WI38 (cell line): ENCODE results near the gene PROKR2.

Source experiments
- H3K4me3 ChIP-seq: 2 replicates; pipeline ENCODE4 v1.5.1; 2011; ENCODE audit warnings: low read depth, mild to moderate bottlenecking, control low read depth, low read length
- CTCF ChIP-seq: IDR thresholded peaks from 2 replicates; pipeline ENCODE4 v1.5.1; 2012; ENCODE audit warnings: low read depth, mild to moderate bottlenecking, control low read depth, low read length

PROKR2 gene

DNA sequence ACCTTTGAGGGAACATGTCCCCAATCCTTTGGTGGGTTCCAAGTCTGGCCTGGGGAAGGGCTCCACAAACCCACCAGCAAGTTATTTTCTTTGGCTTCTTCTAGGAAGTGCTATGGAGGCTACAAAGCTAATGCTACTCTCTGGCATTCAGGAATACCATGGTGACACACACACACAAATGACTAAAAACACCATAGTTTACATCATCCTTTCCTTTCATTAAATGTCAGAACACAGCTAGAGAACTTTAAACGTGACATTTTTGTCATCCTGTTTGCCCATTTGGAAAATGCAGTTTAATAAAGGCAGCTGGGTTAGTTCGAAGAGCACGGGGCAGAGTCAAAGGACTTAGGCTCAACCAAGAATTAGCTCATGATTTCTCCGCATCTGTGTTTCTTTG lies 40.2 kb upstream of the PROKR2 start:
- H3K4me3 ChIP-seq, result no peak overlapping the region
- TF ChIP-seq CTCF, result no peak

DNA sequence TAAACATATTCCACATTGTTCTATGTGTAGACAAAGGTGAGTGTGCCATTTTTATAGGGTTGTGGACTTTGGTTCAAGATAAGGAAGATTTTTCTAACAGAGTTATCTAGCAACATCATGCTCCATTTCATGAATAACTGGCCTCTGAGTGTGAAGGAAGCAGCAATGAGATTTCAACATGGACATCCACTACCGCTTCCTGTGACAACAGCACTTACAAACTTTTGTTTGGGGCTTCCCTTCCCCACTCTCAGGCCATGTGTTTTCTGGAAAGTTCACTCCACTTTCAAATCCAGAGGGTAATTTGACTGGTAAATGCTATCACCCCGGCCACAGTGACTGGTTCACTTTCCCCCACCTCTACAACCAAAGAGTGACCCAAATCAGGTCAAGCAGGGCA lies 38.1 kb upstream of the PROKR2 start:
- no peak for TF ChIP-seq CTCF

GRCh38 chr20:5353624-5354496 lies 37.1 kb upstream of the PROKR2 start:
- no peak for TF ChIP-seq CTCF
- H3K4me3 ChIP-seq, result no peak overlapping the region

More for the DNA sequence above, 38.1 kb upstream of the PROKR2 start:
- no peak overlapping the region for H3K4me3 ChIP-seq

- H3K4me3 ChIP-seq, result no peak overlapping the region
- no peak for TF ChIP-seq CTCF
These were observed 32.7 kb upstream of the PROKR2 start for GRCh38 chr20:5349448-5349847.

DNA sequence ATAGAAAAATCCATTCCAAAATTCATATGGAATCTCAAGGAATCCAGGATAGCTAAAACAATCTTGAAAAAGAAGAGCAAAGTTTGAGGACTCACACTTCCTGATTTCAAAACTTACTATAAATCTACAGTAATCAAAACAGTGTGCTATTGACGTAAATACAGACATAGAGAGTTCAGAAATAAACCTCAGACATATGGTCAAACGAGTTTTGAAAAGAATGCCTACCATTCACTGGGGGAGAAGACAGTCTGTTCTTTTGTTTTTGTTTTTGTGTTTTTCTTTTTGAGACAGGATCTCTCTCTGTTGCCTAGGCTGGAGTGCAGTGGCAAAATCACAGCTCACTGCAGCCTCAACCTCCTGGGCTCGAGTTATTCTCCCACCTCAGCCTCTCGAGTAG lies 25.3 kb upstream of the PROKR2 start:
- TF ChIP-seq CTCF, result no peak
- H3K4me3 ChIP-seq, result no peak overlapping the region

DNA sequence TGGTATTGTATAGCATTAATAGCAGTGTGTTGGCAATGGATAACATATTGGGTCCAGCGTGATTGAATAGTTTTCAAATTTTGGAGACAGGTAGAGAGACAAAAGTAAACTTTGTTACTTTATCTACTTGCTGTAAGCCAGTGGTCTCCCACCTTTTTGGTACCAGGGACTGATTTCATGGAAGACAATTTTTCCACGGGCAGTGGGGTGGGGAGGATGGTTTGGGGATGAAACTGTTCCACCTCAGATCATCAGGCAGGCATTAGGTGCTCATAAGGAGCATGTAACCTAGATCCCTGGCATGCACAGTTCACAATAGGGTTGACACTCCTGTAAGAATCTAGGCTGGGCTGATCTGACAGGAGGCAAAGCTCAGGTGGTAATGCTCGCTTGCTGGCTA lies 14.6 kb upstream of the PROKR2 start:
- no peak overlapping the region for H3K4me3 ChIP-seq
- no peak for TF ChIP-seq CTCF

- TF ChIP-seq CTCF, result no peak
- no peak overlapping the region for H3K4me3 ChIP-seq
These were observed 11.5 kb upstream of the PROKR2 start for GRCh38 chr20:5328268-5328667.
